ENCODE data around the gene PTPN7. TPM values are rescaled to one million over a fixed set of nuclear protein-coding genes. Genes with fewer than 3 reads are reported as not detected.
A peak's percentile ranks its signal among the peaks of the same experiment; 100 is the strongest.
"Not testable (repeated sequence)": the region's sequence is repeated elsewhere in the genome, so short reads cannot be mapped to it uniquely, and the experiment has no call there.

The PTPN7 gene
- total RNA-seq, 1 experiment from 2014 or later, result not detected

DNA sequence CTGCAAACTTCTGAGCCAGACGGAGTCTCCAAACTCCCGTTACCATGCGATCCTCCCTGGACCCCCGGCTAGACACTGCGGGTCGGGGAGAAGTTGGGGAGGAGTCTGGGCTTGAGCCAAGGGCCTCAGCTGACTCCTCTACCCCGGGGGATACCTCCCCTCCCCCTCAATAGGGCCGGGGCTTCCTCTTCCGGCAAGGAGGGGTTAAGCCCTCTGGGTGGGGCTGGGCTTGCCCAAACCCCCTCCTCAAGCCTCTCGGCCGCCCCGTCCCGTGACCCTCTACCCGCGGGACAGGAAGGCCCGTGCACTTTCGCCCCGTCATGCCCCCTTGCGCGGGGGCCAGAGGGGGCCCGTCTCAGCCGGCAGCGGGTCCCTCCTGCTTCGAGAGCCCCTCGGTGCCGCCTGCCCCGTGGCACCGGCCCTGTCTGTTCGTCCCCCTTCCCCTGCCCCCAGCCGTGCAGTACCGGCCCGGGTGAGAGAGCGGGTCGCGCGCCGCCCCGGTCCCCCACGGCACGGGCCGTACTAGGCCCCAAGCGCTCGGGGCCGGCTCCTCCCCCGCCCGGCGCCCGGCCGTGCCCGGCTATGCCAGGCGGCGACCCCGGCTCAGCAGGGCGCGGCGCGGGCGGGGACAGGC, 16.5 kb downstream of the PTPN7 start:
- in situ Hi-C loops (cut with HindIII; ENCODE audit: low pct_unique_long_range_greater_than_20kb, low sequenced_read_pairs), result no loop called here
- no peak for DNase-seq (ENCODE audit: low read depth)

- in situ Hi-C loops (cut with HindIII; ENCODE audit: low pct_unique_long_range_greater_than_20kb, low sequenced_read_pairs), result no loop called here
- no peak for DNase-seq (ENCODE audit: low read depth)
Observed at GRCh38 chr1:202143011-202143767, 17.2 kb downstream of the PTPN7 start.

- DNase-seq (ENCODE audit: low read depth); in situ Hi-C loops (cut with HindIII; ENCODE audit: low pct_unique_long_range_greater_than_20kb, low sequenced_read_pairs): not testable (repeated sequence)
Observed at GRCh38 chr1:202141468-202141867, 18.9 kb downstream of the PTPN7 start.

GRCh38 chr1:202140833-202141232, 19.6 kb downstream of the PTPN7 start:
- no peak for DNase-seq (ENCODE audit: low read depth)
- in situ Hi-C loops (cut with HindIII; ENCODE audit: low pct_unique_long_range_greater_than_20kb, low sequenced_read_pairs), result no loop called here

- in situ Hi-C loops (cut with HindIII; ENCODE audit: low pct_unique_long_range_greater_than_20kb, low sequenced_read_pairs), result no loop called here
- DNase-seq (ENCODE audit: low read depth), result peak; percentile 55
Observed at GRCh38 chr1:202135221-202135721, 25.1 kb downstream of the PTPN7 start.

DNA sequence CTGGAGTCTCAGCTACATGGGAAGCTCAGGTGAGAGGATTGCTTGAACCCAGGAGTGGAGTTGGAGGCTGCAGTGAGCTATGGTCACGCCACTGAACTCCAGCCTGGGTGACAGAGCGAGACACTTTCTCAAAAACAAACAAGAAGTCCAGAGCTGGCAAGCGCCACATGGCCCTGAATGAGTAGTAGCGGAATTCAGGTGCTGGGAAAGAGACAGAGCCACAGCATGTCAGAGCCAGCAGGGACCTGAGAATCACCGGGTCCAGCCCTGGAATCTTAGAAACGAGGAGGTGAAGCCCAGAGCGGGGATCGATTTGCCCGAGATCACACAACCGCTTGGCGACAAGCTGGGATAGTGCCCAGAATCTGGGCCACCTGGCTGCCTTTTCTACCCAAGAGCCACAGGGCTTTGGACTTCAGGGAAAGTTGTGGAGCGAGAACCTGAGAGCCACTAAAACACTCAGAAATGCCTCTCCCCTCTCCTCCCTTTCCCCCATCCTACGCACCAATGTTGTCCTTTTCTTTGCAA, 25.7 kb downstream of the PTPN7 start:
- no peak for DNase-seq (ENCODE audit: low read depth)
- in situ Hi-C loops (cut with HindIII; ENCODE audit: low pct_unique_long_range_greater_than_20kb, low sequenced_read_pairs), result no loop called here

DNA sequence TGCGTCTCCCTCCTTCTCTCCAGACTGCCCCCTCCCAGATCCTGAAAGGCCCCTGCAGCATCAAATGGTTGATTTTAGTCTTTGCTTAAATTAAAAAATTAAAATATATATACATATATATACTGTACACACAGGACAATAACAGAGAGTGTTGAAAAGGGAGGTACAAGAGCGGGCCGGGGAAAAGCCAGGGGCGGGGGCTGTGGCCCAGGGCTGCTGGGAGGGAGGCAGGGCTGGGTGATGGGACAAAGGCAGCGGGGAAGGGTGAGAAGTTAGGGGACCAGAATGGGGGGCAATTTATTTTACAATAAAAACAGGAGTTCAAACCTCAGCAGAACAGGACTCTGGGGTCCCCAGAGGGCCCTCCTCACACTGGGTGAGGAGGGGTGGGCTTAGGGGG, 26.4 kb downstream of the PTPN7 start:
- DNase-seq (ENCODE audit: low read depth), result no peak
- in situ Hi-C loops (cut with HindIII; ENCODE audit: low pct_unique_long_range_greater_than_20kb, low sequenced_read_pairs), result no loop called here

DNA sequence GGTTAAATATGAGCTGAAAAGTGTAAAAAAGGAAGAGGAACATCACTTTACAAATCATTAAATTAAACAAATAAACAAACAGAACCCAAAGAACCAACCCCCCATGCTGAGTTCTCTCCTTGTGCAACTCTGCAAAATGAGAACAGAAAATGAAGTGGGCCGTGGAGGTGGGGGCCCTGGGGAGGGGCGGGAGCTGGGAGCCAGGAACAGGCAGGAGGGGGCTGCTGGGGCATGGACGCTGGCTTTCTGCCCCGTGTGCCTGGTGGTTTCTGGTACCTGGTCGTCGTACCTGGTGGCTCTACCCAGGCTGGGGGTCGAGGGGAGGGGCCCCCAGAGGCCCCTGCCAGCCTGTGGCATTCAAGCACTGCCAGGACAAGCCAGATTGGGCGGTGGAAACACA, 26.9 kb downstream of the PTPN7 start:
- in situ Hi-C loops (cut with HindIII; ENCODE audit: low pct_unique_long_range_greater_than_20kb, low sequenced_read_pairs), result no loop called here
- DNase-seq (ENCODE audit: low read depth), result no peak

DNA sequence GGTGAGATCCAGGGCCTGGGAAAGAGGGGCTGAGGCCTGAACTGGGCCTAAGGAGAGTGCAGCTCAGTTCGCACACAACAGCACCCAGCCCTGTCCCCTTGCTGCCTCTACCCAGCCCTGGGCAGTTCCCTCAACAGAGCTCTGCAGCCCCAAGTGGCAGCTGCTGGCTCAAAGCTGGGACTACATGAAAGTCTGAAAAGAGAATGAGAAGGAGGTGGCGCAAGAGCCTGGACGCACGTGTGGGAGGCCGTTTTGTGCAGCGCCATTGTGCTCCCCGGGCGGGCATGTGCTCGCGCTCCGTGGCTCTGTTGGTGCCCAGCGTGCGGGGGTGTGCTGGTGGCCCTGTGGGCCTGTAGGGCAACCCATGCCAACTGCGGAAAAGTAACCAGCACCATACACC, 27.4 kb downstream of the PTPN7 start:
- DNase-seq (ENCODE audit: low read depth), result no peak
- in situ Hi-C loops (cut with HindIII; ENCODE audit: low pct_unique_long_range_greater_than_20kb, low sequenced_read_pairs), result no loop called here

- DNase-seq (ENCODE audit: low read depth), result no peak
- in situ Hi-C loops (cut with HindIII; ENCODE audit: low pct_unique_long_range_greater_than_20kb, low sequenced_read_pairs), result no loop called here
Observed at GRCh38 chr1:202131956-202132821, 28.2 kb downstream of the PTPN7 start.

DNA sequence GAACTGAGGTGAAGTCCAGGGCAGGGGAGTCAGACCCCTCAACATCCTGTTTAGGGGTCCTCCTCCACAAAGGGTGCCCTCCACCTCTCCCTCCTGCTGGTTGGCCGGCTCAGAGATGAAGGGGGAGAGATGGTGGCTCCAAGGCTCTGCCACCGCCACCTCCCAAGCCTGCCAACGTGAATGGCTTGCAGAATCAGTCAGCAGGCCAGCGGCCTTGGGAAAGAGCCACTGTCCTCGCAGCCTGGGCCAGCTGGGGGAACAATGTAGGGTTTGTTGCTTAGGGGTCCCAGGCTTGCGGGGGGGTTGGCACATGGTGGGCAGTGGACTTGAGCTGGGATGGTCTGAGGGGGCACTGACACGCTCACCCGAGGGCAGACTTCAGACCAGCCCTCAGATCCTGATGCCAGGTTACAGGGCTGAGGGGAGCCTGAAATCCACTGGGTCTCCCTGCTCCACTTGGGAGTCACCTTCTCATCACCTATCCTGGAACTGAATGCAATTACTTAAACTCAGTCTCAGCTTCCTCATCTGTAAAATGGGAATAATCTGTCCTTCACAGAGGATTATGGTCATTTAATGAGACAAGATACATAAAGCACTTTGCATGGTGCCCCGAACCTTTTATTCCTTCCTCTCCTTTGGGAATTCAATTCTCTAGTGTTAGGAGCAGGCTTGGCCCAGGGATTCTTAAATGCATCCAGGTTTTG, 29.4 kb downstream of the PTPN7 start:
- DNase-seq (ENCODE audit: low read depth), result no peak
- in situ Hi-C loops (cut with HindIII; ENCODE audit: low pct_unique_long_range_greater_than_20kb, low sequenced_read_pairs), result no loop called here

DNA sequence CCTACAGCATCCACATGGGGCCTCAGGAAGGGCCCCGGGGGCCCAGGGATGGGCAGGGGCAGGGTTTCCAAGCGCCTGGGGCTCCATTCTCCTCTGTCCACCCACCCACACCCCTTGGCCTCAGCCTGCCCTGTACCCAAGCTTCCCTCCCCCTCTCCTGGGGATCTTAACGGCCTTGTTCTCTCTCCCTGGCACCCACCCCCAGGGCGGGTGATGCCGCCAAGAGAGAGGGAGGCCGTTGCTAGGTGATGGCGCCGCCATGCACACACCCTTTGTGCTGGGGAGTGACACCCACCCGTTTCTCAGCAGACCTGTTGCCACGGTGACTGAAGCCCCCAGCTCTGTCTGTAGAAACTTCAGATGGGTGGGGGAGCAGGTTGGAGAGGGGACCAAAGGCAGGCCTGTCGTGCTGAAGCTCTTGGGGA, 30.1 kb downstream of the PTPN7 start:
- DNase-seq (ENCODE audit: low read depth), result no peak
- in situ Hi-C loops (cut with HindIII; ENCODE audit: low pct_unique_long_range_greater_than_20kb, low sequenced_read_pairs), result no loop called here

GRCh38 chr1:202129453-202130296, 30.7 kb downstream of the PTPN7 start:
- in situ Hi-C loops (cut with HindIII; ENCODE audit: low pct_unique_long_range_greater_than_20kb, low sequenced_read_pairs), result no loop called here
- DNase-seq (ENCODE audit: low read depth), result no peak

DNA sequence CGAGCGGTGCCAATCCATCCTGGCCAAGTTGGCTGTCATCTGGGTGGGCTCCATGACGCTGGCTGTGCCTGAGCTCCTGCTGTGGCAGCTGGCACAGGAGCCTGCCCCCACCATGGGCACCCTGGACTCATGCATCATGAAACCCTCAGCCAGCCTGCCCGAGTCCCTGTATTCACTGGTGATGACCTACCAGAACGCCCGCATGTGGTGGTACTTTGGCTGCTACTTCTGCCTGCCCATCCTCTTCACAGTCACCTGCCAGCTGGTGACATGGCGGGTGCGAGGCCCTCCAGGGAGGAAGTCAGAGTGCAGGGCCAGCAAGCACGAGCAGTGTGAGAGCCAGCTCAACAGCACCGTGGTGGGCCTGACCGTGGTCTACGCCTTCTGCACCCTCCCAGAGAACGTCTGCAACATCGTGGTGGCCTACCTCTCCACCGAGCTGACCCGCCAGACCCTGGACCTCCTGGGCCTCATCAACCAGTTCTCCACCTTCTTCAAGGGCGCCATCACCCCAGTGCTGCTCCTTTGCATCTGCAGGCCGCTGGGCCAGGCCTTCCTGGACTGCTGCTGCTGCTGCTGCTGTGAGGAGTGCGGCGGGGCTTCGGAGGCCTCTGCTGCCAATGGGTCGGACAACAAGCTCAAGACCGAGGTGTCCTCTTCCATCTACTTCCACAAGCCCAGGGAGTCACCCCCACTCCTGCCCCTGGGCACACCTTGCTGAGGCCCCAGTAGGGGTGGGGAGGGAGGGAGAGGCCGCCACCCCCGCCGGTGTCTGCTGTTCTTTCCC, 32.4 kb downstream of the PTPN7 start:
- DNase-seq (ENCODE audit: low read depth), result no peak
- in situ Hi-C loops (cut with HindIII; ENCODE audit: low pct_unique_long_range_greater_than_20kb, low sequenced_read_pairs), result no loop called here

GRCh38 chr1:202127061-202127460, 33.3 kb downstream of the PTPN7 start:
- in situ Hi-C loops (cut with HindIII; ENCODE audit: low pct_unique_long_range_greater_than_20kb, low sequenced_read_pairs), result no loop called here

GRCh38 chr1:202126426-202126825, 34.0 kb downstream of the PTPN7 start:
- DNase-seq (ENCODE audit: low read depth), result no peak
- in situ Hi-C loops (cut with HindIII; ENCODE audit: low pct_unique_long_range_greater_than_20kb, low sequenced_read_pairs), result no loop called here

More at GRCh38 chr1:202127061-202127460, 33.3 kb downstream of the PTPN7 start:
- DNase-seq (ENCODE audit: low read depth), result no peak
